Measurements from ENCODE around the gene ECM2. TPM values are rescaled to one million over a fixed set of nuclear protein-coding genes. Genes with fewer than 3 reads are reported as not detected.

The ECM2 gene
- total and polyA plus RNA-seq, 2 of the 8 experiments (the other 6 are each of a cell fraction or from before 2014, with no cell fraction given), result not detected

DNA sequence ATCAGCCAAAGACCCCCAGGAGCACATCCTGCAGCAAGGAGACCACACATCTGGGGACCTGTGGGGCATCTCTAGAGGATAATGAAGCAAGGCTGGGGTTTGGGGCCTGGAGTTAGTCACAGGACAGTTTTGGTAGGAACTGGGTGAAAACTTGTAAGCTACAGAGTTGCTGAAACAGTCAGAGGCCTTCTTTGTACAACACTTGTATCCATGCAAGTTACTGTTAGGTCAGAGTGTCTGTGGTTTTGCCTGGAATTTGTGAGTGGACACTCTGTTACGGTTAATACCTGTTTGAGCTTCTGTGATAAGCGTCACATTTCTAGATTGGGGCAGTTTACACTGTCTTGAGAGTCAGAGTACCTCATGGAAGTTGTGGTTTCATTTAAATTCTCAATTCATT, 30.9 kb downstream of the ECM2 start:
- FAIRE-seq, result no peak
- no peak overlapping the region for H3K4me3 ChIP-seq (ENCODE audit: extremely low read depth in 1 of 4, insufficient read depth in 2 of 4, low read depth in 3 of 4, low read length in 4 of 4)
- no peak overlapping the region for H2BK120ac ChIP-seq (replicated peaks; ENCODE audit: low read depth, low read length)
- H4K20me1 ChIP-seq (replicated peaks in 1 of 2; ENCODE audit: control insufficient read depth in 1 of 2, insufficient read depth in 2 of 2, low read length in 2 of 2), result no peaks in the 10 kb centered on the region
- H3K27ac ChIP-seq (ENCODE audit: low read depth, low read length), result no peak overlapping the region
- ChIA-PET POLR2A (ENCODE audit: partially characterized antibody) (no interaction called here), CTCF (ENCODE audit: partially characterized antibody) (interaction anchor here (0.8 to 3.4 kb wide), 4 partner anchors 12 to 53 kb away, joined by 3 to 19 read pairs (median 10); no protein-coding TSS in a partner anchor)
- no peak overlapping the region for H3K56ac ChIP-seq (replicated peaks; ENCODE audit: insufficient read length, low read depth, low read length)
- H3K4ac ChIP-seq (replicated peaks; ENCODE audit: insufficient read length, low read depth, low read length), result no peak overlapping the region
- H3K14ac ChIP-seq (ENCODE audit: insufficient read length), result no peak overlapping the region
- no peaks in the 10 kb centered on the region for H3K27me3 ChIP-seq (replicated peaks in 1 of 4; ENCODE audit: control insufficient read depth in 3 of 4, extremely low read depth in 1 of 4, insufficient read depth in 3 of 4, low read length in 3 of 4)
- no peak overlapping the region for H3K9ac ChIP-seq (replicated peaks in 1 of 4; ENCODE audit: extremely low read depth in 1 of 4, low read depth in 3 of 4, low read length in 3 of 4)
- no peak overlapping the region for H3K23ac ChIP-seq (ENCODE audit: insufficient read length)
- H2BK20ac ChIP-seq (ENCODE audit: low read length), result no peak overlapping the region
- H2AFZ ChIP-seq (ENCODE audit: low read length), result no peak overlapping the region
- no peaks in the 10 kb centered on the region for H3K36me3 ChIP-seq (ENCODE audit: control insufficient read depth in 2 of 4, insufficient read depth in 4 of 4, low read length in 3 of 4)
- no peak overlapping the region for H4K5ac ChIP-seq (ENCODE audit: insufficient read length, low read depth, low read length)
- WGBS, 2 experiments (ENCODE audit: extremely low coverage in 1 of 2, insufficient coverage in 1 of 2, insufficient read length in 1 of 2, insufficient replicate concordance in 2 of 2, low coverage in 1 of 2, low lambda C conversion rate in 2 of 2, missing lambda C conversion rate in 1 of 2), result 91% methylated on average over 2 of the region's 2 CpGs; no CpG with 5 or more reads in 1 of the 2 experiments
- H3K4me2 ChIP-seq (ENCODE audit: insufficient read depth in 1 of 2, low read depth in 2 of 2, low read length in 2 of 2), result no peak overlapping the region
- no peak overlapping the region for H2BK15ac ChIP-seq (ENCODE audit: low read length)
- no peak overlapping the region for H2AK5ac ChIP-seq (ENCODE audit: low read depth, low read length)
- H3K4me1 ChIP-seq (replicated peaks in 1 of 4; ENCODE audit: control insufficient read depth in 3 of 4, insufficient read depth in 4 of 4, low read length in 3 of 4), result peaks cover 2 to 3% (median 2%) of the 10 kb centered on the region in 4 experiments; a peak in 5 of 7 replicates
- H3K18ac ChIP-seq (ENCODE audit: extremely low read depth, low read length), result no peak overlapping the region
- no peaks in the 10 kb centered on the region for H3K79me2 ChIP-seq (ENCODE audit: control insufficient read depth in 1 of 2, insufficient read depth in 2 of 2, low read length in 2 of 2)
- H4K91ac ChIP-seq (replicated peaks; ENCODE audit: insufficient read length, low read length), result no peak overlapping the region
- H3K79me1 ChIP-seq (ENCODE audit: low read depth, low read length), result no peaks in the 10 kb centered on the region
- H3K9me3 ChIP-seq (ENCODE audit: insufficient read depth in 2 of 2, low read depth in 1 of 2, low read length in 1 of 2), result no peaks in the 10 kb centered on the region
- no peak overlapping the region for H2BK5ac ChIP-seq (ENCODE audit: low read depth, low read length)
- no peak overlapping the region for H2BK12ac ChIP-seq (ENCODE audit: low read depth, low read length)
- H4K8ac ChIP-seq (ENCODE audit: extremely low read depth, insufficient read depth, low read length), result no peak overlapping the region
- no peak for DNase-seq (ENCODE audit: low read depth in 1 of 2, low spot score in 2 of 2)
- no peaks in the 10 kb centered on the region for H3K23me2 ChIP-seq (ENCODE audit: low read depth, low read length)
- TF ChIP-seq E2F6 (IDR thresholded peaks at IDR 0.05), result no peak
